Lung (tissue), 12 donors: ENCODE measurements around the gene TSPAN18. TPM values are rescaled to one million over a fixed set of nuclear protein-coding genes. Genes with fewer than 3 reads are reported as not detected.

ENCODE experiments used
- ATAC-seq: fragments of 200-7000 bp; cut with Tn5 transposase; one replicate; pipeline ENCODE4 v1.9.1; 2020; ENCODE audit warnings: moderate number of reproducible peaks; ENCODE audit not compliant: insufficient read depth, low FRiP score
- DNase-seq, 3 donors: peaks; one replicate each; pipeline ENCODE4 v3.0.0-alpha.2; 2013 to 2017
- H3K27ac ChIP-seq, 2 donors: one replicate each; pipeline ENCODE4 v1.5.1; 2013; ENCODE audit warnings: mild to moderate bottlenecking in 2 of 2, moderate library complexity in 2 of 2, control low read depth in 1 of 2, inconsistent platforms in 1 of 2, low read depth in 1 of 2, low read length in 1 of 2
- H3K27me3 ChIP-seq, 3 donors: one replicate each; pipeline ENCODE4 v1.5.1; 2013; ENCODE audit warnings: low read length in 2 of 3; ENCODE audit not compliant: control insufficient read depth in 3 of 3, insufficient read depth in 3 of 3
- H3K36me3 ChIP-seq, 4 donors: one replicate each; pipeline ENCODE4 v1.5.1; 2013; ENCODE audit warnings: low read length in 4 of 4, mild to moderate bottlenecking in 1 of 4, moderate library complexity in 1 of 4; ENCODE audit not compliant: control insufficient read depth in 4 of 4, insufficient read depth in 4 of 4
- H3K4me1 ChIP-seq, 5 donors: one replicate each; pipeline ENCODE4 v1.5.1; 2013; ENCODE audit warnings: low read length in 5 of 5, mild to moderate bottlenecking in 2 of 5, moderate library complexity in 1 of 5; ENCODE audit not compliant: control insufficient read depth in 5 of 5, insufficient read depth in 5 of 5
- H3K4me3 ChIP-seq: one replicate; pipeline ENCODE4 v1.5.1; 2013; ENCODE audit warnings: mild to moderate bottlenecking, control low read depth, moderate library complexity
- H3K9ac ChIP-seq, 2 donors: one replicate each; pipeline ENCODE4 v1.5.1; 2013; ENCODE audit warnings: low read length in 2 of 2, control low read depth in 1 of 2; ENCODE audit not compliant: insufficient read depth in 1 of 2
- H3K9me3 ChIP-seq, 4 donors: one replicate each; pipeline ENCODE4 v1.5.1; 2013; ENCODE audit warnings: low read length in 3 of 4, mild to moderate bottlenecking in 1 of 4, moderate library complexity in 1 of 4; ENCODE audit not compliant: control insufficient read depth in 4 of 4, insufficient read depth in 3 of 4
- WGBS, 2 donors: extraction: QIAGEN DNeasy Blood & Tissue Kit; methylation state at CpG; one replicate each; pipeline ENCODE4 v1.1.7; 2013; 5-methylcytosine and 5-hydroxymethylcytosine counted together
- polyA plus RNA-seq, 2 donors: library from polyadenylated mRNA; stranded (reverse); fragments of 200-250 nt; gene quantifications; one replicate each; pipeline ENCODE4 v1.2.1, GENCODE V29; 2013
- total RNA-seq, 2 donors: library from RNA; depleted of rRNA in 1 of 2; stranded (reverse); fragments of >200 nt in 1 of 2; gene quantifications; one replicate each; pipeline ENCODE4 v1.2.1, GENCODE V29; 2014 to 2021
- TF ChIP-seq, protein P1 (sequence below): IDR thresholded peaks from 2 replicates; pipeline ENCODE4 v1.5.1; 2012; ENCODE audit warnings: mild to moderate bottlenecking; ENCODE audit errors: control extremely low read depth, extremely low read depth
- donor health status: control.
- donor health status: control.
- donor health status: Bipolar disorder and iron deficiency.
- donor health status: healthy.
- donor health status: DM: yes; HTN: yes; CAD: no.

TSPAN18 gene
- total and polyA plus RNA-seq, 4 donors: 8.3 to 40.7 (median 21.4) TPM

DNA sequence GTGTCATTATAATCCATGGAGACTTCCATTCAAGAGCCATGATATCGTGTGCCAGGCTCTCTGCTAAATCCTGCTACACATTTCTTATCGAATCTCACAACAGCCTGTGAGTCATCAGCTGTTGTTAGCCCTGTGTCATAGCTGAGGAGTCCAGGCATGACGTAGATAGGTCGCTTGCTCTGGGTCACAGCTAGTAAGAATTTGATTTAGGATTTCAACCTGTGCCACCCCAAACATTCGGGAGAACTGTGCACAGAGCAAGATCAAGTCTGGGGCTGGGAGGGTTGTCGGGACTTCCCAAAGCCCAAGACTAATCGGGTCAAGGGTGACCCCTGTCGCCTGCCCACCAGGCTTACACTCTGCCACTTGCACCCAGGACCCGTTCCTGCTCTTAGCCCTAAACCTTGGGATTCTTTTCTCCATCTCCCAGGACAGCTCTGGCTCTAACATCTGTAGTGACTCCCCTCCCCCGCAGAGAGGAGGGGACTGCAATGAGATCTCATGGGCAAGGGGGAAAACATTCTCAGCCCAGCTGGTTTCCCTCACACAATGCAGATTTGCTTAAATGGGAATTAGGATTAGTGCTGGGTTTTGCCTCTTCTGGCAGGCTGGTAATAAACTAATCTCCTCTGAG is 34.3 kb downstream of the TSPAN18 start:
- no peaks in the 10 kb centered on the region for H3K36me3 ChIP-seq
- no peak overlapping the region for H3K4me3 ChIP-seq
- peak; percentile 83 to 93 (median 92) for DNase-seq
- TF ChIP-seq, protein P1, sequence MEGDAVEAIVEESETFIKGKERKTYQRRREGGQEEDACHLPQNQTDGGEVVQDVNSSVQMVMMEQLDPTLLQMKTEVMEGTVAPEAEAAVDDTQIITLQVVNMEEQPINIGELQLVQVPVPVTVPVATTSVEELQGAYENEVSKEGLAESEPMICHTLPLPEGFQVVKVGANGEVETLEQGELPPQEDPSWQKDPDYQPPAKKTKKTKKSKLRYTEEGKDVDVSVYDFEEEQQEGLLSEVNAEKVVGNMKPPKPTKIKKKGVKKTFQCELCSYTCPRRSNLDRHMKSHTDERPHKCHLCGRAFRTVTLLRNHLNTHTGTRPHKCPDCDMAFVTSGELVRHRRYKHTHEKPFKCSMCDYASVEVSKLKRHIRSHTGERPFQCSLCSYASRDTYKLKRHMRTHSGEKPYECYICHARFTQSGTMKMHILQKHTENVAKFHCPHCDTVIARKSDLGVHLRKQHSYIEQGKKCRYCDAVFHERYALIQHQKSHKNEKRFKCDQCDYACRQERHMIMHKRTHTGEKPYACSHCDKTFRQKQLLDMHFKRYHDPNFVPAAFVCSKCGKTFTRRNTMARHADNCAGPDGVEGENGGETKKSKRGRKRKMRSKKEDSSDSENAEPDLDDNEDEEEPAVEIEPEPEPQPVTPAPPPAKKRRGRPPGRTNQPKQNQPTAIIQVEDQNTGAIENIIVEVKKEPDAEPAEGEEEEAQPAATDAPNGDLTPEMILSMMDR: no peak
- H3K27me3 ChIP-seq: no peaks in the 10 kb centered on the region
- ATAC-seq: peak; percentile 36
- H3K4me1 ChIP-seq: peaks cover 6 to 30% (median 11%) of the 10 kb centered on the region in 5 donors
- 69 to 77% methylated on average over 10 of the region's 10 CpGs for WGBS, 2 donors
- H3K9ac ChIP-seq: no peak overlapping the region
- H3K27ac ChIP-seq: peak overlapping the region; percentile 59 to 87
- H3K9me3 ChIP-seq: peaks cover 0 to 14% (median 0%) of the 10 kb centered on the region in 4 donors

GRCh38 chr11:44761551-44761961 is 34.8 kb downstream of the TSPAN18 start:
- peak overlapping the region in 1 of 2 donors; percentile 87 for H3K27ac ChIP-seq
- H3K4me1 ChIP-seq: peaks cover 8 to 34% (median 15%) of the 10 kb centered on the region in 5 donors
- no peak for DNase-seq
- H3K36me3 ChIP-seq: no peaks in the 10 kb centered on the region
- no peak overlapping the region for H3K9ac ChIP-seq
- H3K27me3 ChIP-seq: no peaks in the 10 kb centered on the region
- ATAC-seq: no peak
- peaks cover 0 to 15% (median 0%) of the 10 kb centered on the region in 4 donors for H3K9me3 ChIP-seq
- no peak overlapping the region for H3K4me3 ChIP-seq
- TF ChIP-seq, protein P1: no peak
- WGBS, 2 donors: 72 to 82% methylated on average over 14 of the region's 14 CpGs

GRCh38 chr11:44763121-44763820 is 36.5 kb downstream of the TSPAN18 start:
- TF ChIP-seq, protein P1: no peak
- Histone ChIP-seq H3K27ac (peak overlapping the region in 1 of 2 donors; percentile 37), H3K4me1 (peaks cover 12 to 40% (median 15%) of the 10 kb centered on the region in 5 donors), H3K9me3 (peaks cover 0 to 15% (median 0%) of the 10 kb centered on the region in 4 donors), H3K36me3 (no peaks in the 10 kb centered on the region), H3K9ac (no peak overlapping the region), H3K27me3 (no peaks in the 10 kb centered on the region), H3K4me3 (no peak overlapping the region)
- ATAC-seq (no peak), DNase-seq (no peak)
- WGBS, 2 donors: 76 to 86% methylated on average over 5 of the region's 5 CpGs
